ENCODE results near the gene DNAJB9. TPM values are rescaled to one million over a fixed set of nuclear protein-coding genes. Genes with fewer than 3 reads are reported as not detected.

Gene DNAJB9
- total and polyA plus RNA-seq, 9 of the 15 experiments (the other 6 are each of a cell fraction or from before 2014, with no cell fraction given): 4.3 to 34.2 (median 9.6) TPM

GRCh38 chr7:108586274-108586710, 16.6 kb downstream of the DNAJB9 start (continued):
- TF ChIP-seq CTCFL (IDR thresholded peaks at IDR 0.05; ENCODE audit: borderline replicate concordance, insufficient read depth, low read depth, low read length, poor library complexity, severe bottlenecking) (no peak), MECOM (CRISPR knock-in tag; IDR thresholded peaks at IDR 0.05) (no peak), RCOR1 (IDR thresholded peaks at IDR 0.05; ENCODE audit: borderline replicate concordance in 1 of 2, low read depth in 2 of 2, low read length in 2 of 2) (peak; percentile 92 to 100), RBM17 (IDR thresholded peaks at IDR 0.05; ENCODE audit: borderline replicate concordance, low read depth, low read length) (no peak), ZNF778 (CRISPR knock-in tag; IDR thresholded peaks at IDR 0.05) (no peak), MCM2 (IDR thresholded peaks at IDR 0.05; ENCODE audit: low read depth) (no peak), MAFG (tag; conservative IDR thresholded peaks at IDR 0.05) (no peak), HMG20B (CRISPR knock-in tag; IDR thresholded peaks at IDR 0.05) (no peak), NCOR1 (IDR thresholded peaks at IDR 0.05) (peak; percentile 91), ETV6 (IDR thresholded peaks at IDR 0.05; ENCODE audit: borderline replicate concordance in 1 of 2, low read depth in 2 of 2, low read length in 1 of 2) (no peak; a peak in 1 of 4 replicates), ETV6 (CRISPR knock-in tag; IDR thresholded peaks at IDR 0.05; ENCODE audit: borderline replicate concordance) (no peak), UBTF (IDR thresholded peaks at IDR 0.05; ENCODE audit: borderline replicate concordance in 1 of 2, low read depth in 2 of 2, low read length in 2 of 2) (no peak), CEBPG (CRISPR knock-in tag; IDR thresholded peaks at IDR 0.05) (no peak), CEBPG (tag; conservative IDR thresholded peaks at IDR 0.05 in 1 of 2, IDR thresholded peaks at IDR 0.05 in 1 of 2) (peak in 1 of 2 experiments; percentile 47; a peak in 1 of 4 replicates), HNRNPUL1 (IDR thresholded peaks at IDR 0.05; ENCODE audit: low read length) (no peak), ZKSCAN3 (CRISPR knock-in tag; IDR thresholded peaks at IDR 0.05) (no peak), NCOA2 (IDR thresholded peaks at IDR 0.05; ENCODE audit: partially characterized antibody in 2 of 2) (peak; percentile 60 to 70)
- TF ChIP-seq, protein P1, sequence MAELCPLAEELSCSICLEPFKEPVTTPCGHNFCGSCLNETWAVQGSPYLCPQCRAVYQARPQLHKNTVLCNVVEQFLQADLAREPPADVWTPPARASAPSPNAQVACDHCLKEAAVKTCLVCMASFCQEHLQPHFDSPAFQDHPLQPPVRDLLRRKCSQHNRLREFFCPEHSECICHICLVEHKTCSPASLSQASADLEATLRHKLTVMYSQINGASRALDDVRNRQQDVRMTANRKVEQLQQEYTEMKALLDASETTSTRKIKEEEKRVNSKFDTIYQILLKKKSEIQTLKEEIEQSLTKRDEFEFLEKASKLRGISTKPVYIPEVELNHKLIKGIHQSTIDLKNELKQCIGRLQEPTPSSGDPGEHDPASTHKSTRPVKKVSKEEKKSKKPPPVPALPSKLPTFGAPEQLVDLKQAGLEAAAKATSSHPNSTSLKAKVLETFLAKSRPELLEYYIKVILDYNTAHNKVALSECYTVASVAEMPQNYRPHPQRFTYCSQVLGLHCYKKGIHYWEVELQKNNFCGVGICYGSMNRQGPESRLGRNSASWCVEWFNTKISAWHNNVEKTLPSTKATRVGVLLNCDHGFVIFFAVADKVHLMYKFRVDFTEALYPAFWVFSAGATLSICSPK (IDR thresholded peaks at IDR 0.05; ENCODE audit: borderline replicate concordance): no peak
- TF ChIP-seq, protein P2, sequence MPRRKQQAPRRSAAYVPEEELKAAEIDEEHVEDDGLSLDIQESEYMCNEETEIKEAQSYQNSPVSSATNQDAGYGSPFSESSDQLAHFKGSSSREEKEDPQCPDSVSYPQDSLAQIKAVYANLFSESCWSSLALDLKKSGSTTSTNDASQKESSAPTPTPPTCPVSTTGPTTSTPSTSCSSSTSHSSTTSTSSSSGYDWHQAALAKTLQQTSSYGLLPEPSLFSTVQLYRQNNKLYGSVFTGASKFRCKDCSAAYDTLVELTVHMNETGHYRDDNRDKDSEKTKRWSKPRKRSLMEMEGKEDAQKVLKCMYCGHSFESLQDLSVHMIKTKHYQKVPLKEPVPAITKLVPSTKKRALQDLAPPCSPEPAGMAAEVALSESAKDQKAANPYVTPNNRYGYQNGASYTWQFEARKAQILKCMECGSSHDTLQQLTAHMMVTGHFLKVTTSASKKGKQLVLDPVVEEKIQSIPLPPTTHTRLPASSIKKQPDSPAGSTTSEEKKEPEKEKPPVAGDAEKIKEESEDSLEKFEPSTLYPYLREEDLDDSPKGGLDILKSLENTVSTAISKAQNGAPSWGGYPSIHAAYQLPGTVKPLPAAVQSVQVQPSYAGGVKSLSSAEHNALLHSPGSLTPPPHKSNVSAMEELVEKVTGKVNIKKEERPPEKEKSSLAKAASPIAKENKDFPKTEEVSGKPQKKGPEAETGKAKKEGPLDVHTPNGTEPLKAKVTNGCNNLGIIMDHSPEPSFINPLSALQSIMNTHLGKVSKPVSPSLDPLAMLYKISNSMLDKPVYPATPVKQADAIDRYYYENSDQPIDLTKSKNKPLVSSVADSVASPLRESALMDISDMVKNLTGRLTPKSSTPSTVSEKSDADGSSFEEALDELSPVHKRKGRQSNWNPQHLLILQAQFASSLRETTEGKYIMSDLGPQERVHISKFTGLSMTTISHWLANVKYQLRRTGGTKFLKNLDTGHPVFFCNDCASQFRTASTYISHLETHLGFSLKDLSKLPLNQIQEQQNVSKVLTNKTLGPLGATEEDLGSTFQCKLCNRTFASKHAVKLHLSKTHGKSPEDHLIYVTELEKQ (CRISPR knock-in tag; IDR thresholded peaks at IDR 0.05): no peak

Data from K562 (cell line).